GM21390 (cell line): ENCODE data around the gene CAGE1.
"Not testable (repeated sequence)": the region's sequence is repeated elsewhere in the genome, so short reads cannot be mapped to it uniquely, and the experiment has no call there.

Experiments
- ATAC-seq: cut with Tn5 transposase; IDR thresholded peaks from one replicate; pipeline ENCODE4 v1.9.1; 2021; ENCODE audit not compliant: unreplicated experiment

The CAGE1 gene

GRCh38 chr6:7410851-7411250 is 21.3 kb upstream of the CAGE1 start:
- no peak for ATAC-seq

- ATAC-seq = no peak
Measured at GRCh38 chr6:7409740-7410139, 20.2 kb upstream of the CAGE1 start.

GRCh38 chr6:7406743-7407142 is 17.2 kb upstream of the CAGE1 start:
- no peak for ATAC-seq

- ATAC-seq = no peak
Measured at GRCh38 chr6:7404546-7404945, 15.0 kb upstream of the CAGE1 start.

- ATAC-seq = no peak
Measured at GRCh38 chr6:7402716-7403115, 13.2 kb upstream of the CAGE1 start.

- no peak for ATAC-seq
Measured at GRCh38 chr6:7401075-7401474, 11.5 kb upstream of the CAGE1 start.

GRCh38 chr6:7392402-7392801 is 2.9 kb upstream of the CAGE1 start:
- ATAC-seq = no peak

GRCh38 chr6:7391151-7391550 is 1.6 kb upstream of the CAGE1 start:
- ATAC-seq = no peak

- ATAC-seq = peak; percentile 3
Measured at GRCh38 chr6:7390226-7390878, 810 bp upstream of the CAGE1 start.

GRCh38 chr6:7389162-7389450 is 436 bp downstream of the CAGE1 start:
- ATAC-seq = no peak

- no peak for ATAC-seq
Measured at GRCh38 chr6:7381092-7381491, 8.4 kb downstream of the CAGE1 start.

GRCh38 chr6:7378740-7379139 is 10.8 kb downstream of the CAGE1 start:
- no peak for ATAC-seq

GRCh38 chr6:7377961-7378360 is 11.6 kb downstream of the CAGE1 start:
- ATAC-seq = no peak

GRCh38 chr6:7373739-7374138 is 15.8 kb downstream of the CAGE1 start:
- no peak for ATAC-seq

GRCh38 chr6:7367408-7367807 is 22.1 kb downstream of the CAGE1 start:
- no peak for ATAC-seq

- not testable (repeated sequence) for ATAC-seq
Measured at GRCh38 chr6:7351916-7352315, 37.6 kb downstream of the CAGE1 start.

GRCh38 chr6:7350591-7350990 is 39.0 kb downstream of the CAGE1 start:
- not testable (repeated sequence) for ATAC-seq

GRCh38 chr6:7347551-7347997 is 42.0 kb downstream of the CAGE1 start:
- ATAC-seq = not testable (repeated sequence)

GRCh38 chr6:7344773-7345450 is 44.6 kb downstream of the CAGE1 start:
- ATAC-seq = not testable (repeated sequence)

- ATAC-seq = no peak
Measured at GRCh38 chr6:7343546-7344475, 45.7 kb downstream of the CAGE1 start.

GRCh38 chr6:7341989-7342742 is 47.4 kb downstream of the CAGE1 start:
- ATAC-seq = peak; percentile 79
